NCI-H82 treated with DMSO at 0.1 percent for 48 hours (cell line): ENCODE data around the gene ZNF354C.

Source experiments
- DNase-seq: peaks from one replicate; lab custom pipeline; 2025; ENCODE audit not compliant: unreplicated experiment; lab: John Stamatoyannopoulos, UW

ZNF354C gene

GRCh38 chr5:179127136-179128040, 67.2 kb downstream of the ZNF354C start:
- DNase-seq, result no peak

GRCh38 chr5:179128041-179128365, 67.8 kb downstream of the ZNF354C start:
- no peak for DNase-seq

GRCh38 chr5:179128976-179129375, 68.8 kb downstream of the ZNF354C start:
- no peak for DNase-seq

GRCh38 chr5:179129607-179130071, 69.5 kb downstream of the ZNF354C start:
- DNase-seq, result no peak

- DNase-seq, result no peak
These were observed 70.0 kb downstream of the ZNF354C start for GRCh38 chr5:179130101-179130681.

GRCh38 chr5:179131321-179131835, 71.2 kb downstream of the ZNF354C start:
- DNase-seq, result no peak

GRCh38 chr5:179131886-179132585, 71.9 kb downstream of the ZNF354C start:
- DNase-seq, result no peak

GRCh38 chr5:179132586-179133355, 72.6 kb downstream of the ZNF354C start:
- no peak for DNase-seq
